Measurements from ENCODE around the gene PRRC2C.

Gene PRRC2C

GRCh38 chr1:171636141-171636540, 150.8 kb downstream of the PRRC2C start:
- no peak for DNase-seq (ENCODE audit: low read depth)

GRCh38 chr1:171637928-171638576, 152.7 kb downstream of the PRRC2C start:
- DNase-seq (ENCODE audit: low read depth) = no peak

- DNase-seq (ENCODE audit: low read depth) = no peak
These were observed 154.9 kb downstream of the PRRC2C start for GRCh38 chr1:171640225-171640624.

- no peak for DNase-seq (ENCODE audit: low read depth)
These were observed 155.9 kb downstream of the PRRC2C start for GRCh38 chr1:171641076-171641864.

GRCh38 chr1:171642197-171642596, 156.9 kb downstream of the PRRC2C start:
- no peak for DNase-seq (ENCODE audit: low read depth)
